ENCODE data around the gene LASP1NB.

LASP1NB gene

DNA sequence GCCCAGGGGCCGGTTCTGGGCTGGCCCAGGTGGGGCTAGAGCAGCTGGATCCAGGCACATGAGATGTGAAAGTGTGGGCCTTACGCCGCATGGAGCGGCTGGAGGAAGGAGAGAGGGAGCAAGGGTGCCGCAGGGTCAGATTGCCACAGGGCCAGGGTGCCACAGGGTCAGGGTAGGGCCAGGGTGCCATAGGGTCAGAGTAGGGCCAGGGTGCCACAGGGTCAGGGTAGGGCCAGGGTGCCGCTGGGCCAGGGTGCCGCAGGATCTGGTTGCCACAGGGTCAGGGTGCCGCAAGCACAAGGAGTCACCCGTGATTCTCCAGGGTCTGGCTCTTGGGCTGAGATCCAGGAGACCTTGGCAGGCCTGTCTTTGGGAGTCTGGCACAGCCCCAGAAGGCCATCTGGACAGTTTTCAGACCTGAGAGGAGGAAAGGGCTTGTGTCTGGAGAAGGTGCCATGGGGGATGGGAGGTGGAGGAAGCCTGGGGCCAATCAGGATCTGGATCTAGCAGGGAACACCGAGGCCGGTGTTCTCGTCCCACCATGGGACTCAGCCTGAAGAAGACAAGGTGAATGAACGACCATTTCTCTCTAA is 13.1 kb upstream of the LASP1NB start:
- H3K9me2 ChIP-seq (ENCODE audit: insufficient read depth), result no peaks in the 10 kb centered on the region
- in situ Hi-C loops (cut with MboI), result no loop called here
- no peak overlapping the region for H3K9ac ChIP-seq
- 0 out of 2 replicates have a peak, but pooled peaks cover 5% of the 10 kb centered on the region for H4K20me1 ChIP-seq (ENCODE audit: insufficient read depth)
- H2AFZ ChIP-seq, result no peak overlapping the region
- 72% methylated on average over 12 to 13 of the region's 13 CpGs for WGBS, 2 experiments (ENCODE audit: low coverage in 1 of 2, low lambda C conversion rate in 2 of 2, missing lambda C conversion rate in 2 of 2)
- no peak overlapping the region for H3K4me3 ChIP-seq
- no peaks in the 10 kb centered on the region for H3K9me3 ChIP-seq (ENCODE audit: low read depth)
- DNase-seq, result no peak
- peaks cover 27% of the 10 kb centered on the region for H3F3A ChIP-seq (ENCODE audit: insufficient read depth)
- H3K4me1 ChIP-seq (ENCODE audit: insufficient read depth), result no peaks in the 10 kb centered on the region
- TF ChIP-seq EZH2phosphoT487 (IDR thresholded peaks at IDR 0.05; ENCODE audit: insufficient read depth, low read depth) (no peak), EZH2 (IDR thresholded peaks at IDR 0.05; ENCODE audit: insufficient read depth, poor library complexity, severe bottlenecking) (no peak)
- H3K27me3 ChIP-seq (replicated peaks; ENCODE audit: insufficient read depth), result no peaks in the 10 kb centered on the region
- peaks cover 38% of the 10 kb centered on the region for H3K36me3 ChIP-seq (ENCODE audit: low read depth)
- peaks cover 99% of the 10 kb centered on the region for H3K79me2 ChIP-seq (ENCODE audit: insufficient read depth)
- H3K27ac ChIP-seq, result no peak overlapping the region
- no peak overlapping the region for H3K4me2 ChIP-seq (ENCODE audit: unreplicated experiment)

DNA sequence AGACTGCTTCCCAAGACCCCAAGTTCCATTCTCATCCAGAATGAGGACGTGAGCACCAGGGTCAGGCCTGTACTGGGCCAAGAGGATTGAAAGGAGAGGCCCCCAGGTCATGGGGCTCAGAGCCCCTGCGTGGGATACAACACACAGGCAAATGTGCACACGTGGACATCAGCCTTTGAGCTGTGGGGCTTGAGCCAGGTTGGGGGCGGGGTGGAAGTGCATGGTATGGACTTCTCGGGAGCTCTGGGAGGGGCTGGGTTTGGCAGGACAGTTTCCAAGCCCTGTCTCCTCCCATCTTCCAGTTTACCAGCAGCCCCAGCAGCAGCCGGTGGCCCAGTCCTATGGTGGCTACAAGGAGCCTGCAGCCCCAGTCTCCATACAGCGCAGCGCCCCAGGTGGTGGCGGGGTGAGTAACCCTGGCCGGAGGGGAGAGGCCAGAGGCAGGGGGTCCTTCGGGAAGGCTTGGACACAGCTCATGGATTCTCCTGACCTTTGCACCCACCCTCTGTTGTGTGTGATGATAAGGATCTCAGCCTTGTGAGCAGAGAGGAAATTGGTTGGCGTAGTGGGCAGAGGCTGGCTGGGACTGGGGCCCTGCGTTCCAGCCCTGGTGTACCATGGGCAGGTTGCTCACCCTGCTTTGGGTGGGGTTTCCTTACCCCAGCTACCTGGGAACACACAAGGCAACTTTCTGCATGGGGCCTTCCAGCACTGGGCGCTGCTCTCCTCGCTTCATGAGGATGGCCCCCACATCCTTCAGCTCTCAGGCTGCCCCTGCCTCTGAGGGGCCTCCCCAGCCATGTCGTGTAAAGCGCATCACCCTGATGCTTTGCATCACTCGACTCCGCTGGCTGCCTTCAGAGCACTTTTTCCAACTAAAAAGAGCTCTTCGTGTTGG is 10.4 kb upstream of the LASP1NB start:
- no peaks in the 10 kb centered on the region for H3K9me3 ChIP-seq (ENCODE audit: low read depth)
- H3K36me3 ChIP-seq (ENCODE audit: low read depth), result peaks cover 47% of the 10 kb centered on the region
- TF ChIP-seq EZH2 (IDR thresholded peaks at IDR 0.05; ENCODE audit: insufficient read depth, poor library complexity, severe bottlenecking) (no peak), EZH2phosphoT487 (IDR thresholded peaks at IDR 0.05; ENCODE audit: insufficient read depth, low read depth) (no peak)
- H3K9ac ChIP-seq, result no peak overlapping the region
- H4K20me1 ChIP-seq (ENCODE audit: insufficient read depth), result no peaks in the 10 kb centered on the region
- no peaks in the 10 kb centered on the region for H3K27me3 ChIP-seq (replicated peaks; ENCODE audit: insufficient read depth)
- H3K4me3 ChIP-seq, result no peak overlapping the region
- H3K9me2 ChIP-seq (ENCODE audit: insufficient read depth), result no peaks in the 10 kb centered on the region
- H3K4me1 ChIP-seq (ENCODE audit: insufficient read depth), result no peaks in the 10 kb centered on the region
- no peak for DNase-seq
- H3K4me2 ChIP-seq (ENCODE audit: unreplicated experiment), result no peak overlapping the region
- no peak overlapping the region for H3K27ac ChIP-seq
- H2AFZ ChIP-seq, result no peak overlapping the region
- in situ Hi-C loops (cut with MboI), result no loop called here
- peaks cover 72% of the 10 kb centered on the region for H3K79me2 ChIP-seq (ENCODE audit: insufficient read depth)
- H3F3A ChIP-seq (ENCODE audit: insufficient read depth), result peaks cover 26% of the 10 kb centered on the region
- 78 to 80% methylated on average over 19 to 20 of the region's 20 CpGs for WGBS, 2 experiments (ENCODE audit: low coverage in 1 of 2, low lambda C conversion rate in 2 of 2, missing lambda C conversion rate in 2 of 2)

GRCh38 chr17:38915639-38915995 is 9.8 kb upstream of the LASP1NB start:
- Histone ChIP-seq H3K27me3 (replicated peaks; ENCODE audit: insufficient read depth) (no peaks in the 10 kb centered on the region), H3K27ac (no peak overlapping the region), H3K9me2 (ENCODE audit: insufficient read depth) (no peaks in the 10 kb centered on the region), H4K20me1 (ENCODE audit: insufficient read depth) (no peaks in the 10 kb centered on the region), H3F3A (ENCODE audit: insufficient read depth) (peaks cover 27% of the 10 kb centered on the region), H3K9me3 (ENCODE audit: low read depth) (no peaks in the 10 kb centered on the region), H3K9ac (no peak overlapping the region), H3K4me3 (no peak overlapping the region), H3K4me2 (ENCODE audit: unreplicated experiment) (no peak overlapping the region), H2AFZ (no peak overlapping the region), H3K4me1 (ENCODE audit: insufficient read depth) (no peaks in the 10 kb centered on the region), H3K36me3 (ENCODE audit: low read depth) (peaks cover 46% of the 10 kb centered on the region), H3K79me2 (ENCODE audit: insufficient read depth) (peaks cover 66% of the 10 kb centered on the region)
- in situ Hi-C loops (cut with MboI), result no loop called here
- no peak for TF ChIP-seq EZH2 (IDR thresholded peaks at IDR 0.05; ENCODE audit: insufficient read depth, poor library complexity, severe bottlenecking)
- TF ChIP-seq EZH2phosphoT487 (IDR thresholded peaks at IDR 0.05; ENCODE audit: insufficient read depth, low read depth), result no peak
- 90 to 91% methylated on average over 7 of the region's 7 CpGs for WGBS, 2 experiments (ENCODE audit: low coverage in 1 of 2, low lambda C conversion rate in 2 of 2, missing lambda C conversion rate in 2 of 2)
- DNase-seq, result no peak

GRCh38 chr17:38916771-38917170 is 8.6 kb upstream of the LASP1NB start:
- in situ Hi-C loops (cut with MboI), result no loop called here

More at GRCh38 chr17:38916771-38917170, 8.6 kb upstream of the LASP1NB start:
- Histone ChIP-seq H4K20me1 (ENCODE audit: insufficient read depth) (no peaks in the 10 kb centered on the region), H3K79me2 (ENCODE audit: insufficient read depth) (peaks cover 54% of the 10 kb centered on the region), H3K9ac (no peak overlapping the region), H3K9me2 (ENCODE audit: insufficient read depth) (no peaks in the 10 kb centered on the region), H3K27ac (no peak overlapping the region), H3K4me3 (no peak overlapping the region), H3K36me3 (ENCODE audit: low read depth) (peaks cover 54% of the 10 kb centered on the region), H3K9me3 (ENCODE audit: low read depth) (no peaks in the 10 kb centered on the region), H3K27me3 (replicated peaks; ENCODE audit: insufficient read depth) (no peaks in the 10 kb centered on the region), H3F3A (ENCODE audit: insufficient read depth) (peaks cover 38% of the 10 kb centered on the region), H2AFZ (no peak overlapping the region), H3K4me2 (ENCODE audit: unreplicated experiment) (no peak overlapping the region), H3K4me1 (ENCODE audit: insufficient read depth) (no peaks in the 10 kb centered on the region)
- TF ChIP-seq EZH2phosphoT487 (IDR thresholded peaks at IDR 0.05; ENCODE audit: insufficient read depth, low read depth), result no peak
- no peak for TF ChIP-seq EZH2 (IDR thresholded peaks at IDR 0.05; ENCODE audit: insufficient read depth, poor library complexity, severe bottlenecking)
- WGBS, 2 experiments (ENCODE audit: low coverage in 1 of 2, low lambda C conversion rate in 2 of 2, missing lambda C conversion rate in 2 of 2), result 84 to 88% methylated on average over 8 of the region's 8 CpGs
- DNase-seq, result no peak
